GM19239 (cell line): ENCODE results near the gene SYNDIG1L.

ENCODE experiments used
- DNase-seq: peaks from one replicate; pipeline ENCODE4 v3.0.0; 2011; ENCODE audit warnings: low spot score; ENCODE audit not compliant: insufficient read length
- FAIRE-seq: peaks from 2 replicates; lab custom pipeline; 2011; peaks lifted over from hg19 to GRCh38; lab: Jason Lieb, UNC

Gene SYNDIG1L

DNA sequence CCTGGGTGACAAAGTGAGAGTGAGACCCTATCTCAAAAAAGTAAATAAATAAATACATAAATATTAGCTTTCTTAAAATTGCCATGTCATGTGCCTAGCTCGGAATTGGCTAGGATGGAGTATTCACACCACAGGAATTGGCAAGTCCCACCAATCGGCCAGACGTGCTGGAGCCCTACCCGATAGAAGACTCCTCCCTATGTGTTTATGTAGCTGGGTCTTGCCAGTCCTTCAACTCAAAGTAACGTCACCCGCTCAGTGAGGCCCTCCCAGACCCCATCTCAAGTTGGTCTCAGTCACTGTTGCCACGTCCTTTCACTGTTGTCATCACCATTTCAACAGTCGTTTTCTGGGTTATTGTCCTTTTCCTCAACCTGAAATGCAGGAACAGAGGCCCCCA lies 57.6 kb downstream of the SYNDIG1L start:
- DNase-seq, result no peak
- FAIRE-seq, result no peak

DNA sequence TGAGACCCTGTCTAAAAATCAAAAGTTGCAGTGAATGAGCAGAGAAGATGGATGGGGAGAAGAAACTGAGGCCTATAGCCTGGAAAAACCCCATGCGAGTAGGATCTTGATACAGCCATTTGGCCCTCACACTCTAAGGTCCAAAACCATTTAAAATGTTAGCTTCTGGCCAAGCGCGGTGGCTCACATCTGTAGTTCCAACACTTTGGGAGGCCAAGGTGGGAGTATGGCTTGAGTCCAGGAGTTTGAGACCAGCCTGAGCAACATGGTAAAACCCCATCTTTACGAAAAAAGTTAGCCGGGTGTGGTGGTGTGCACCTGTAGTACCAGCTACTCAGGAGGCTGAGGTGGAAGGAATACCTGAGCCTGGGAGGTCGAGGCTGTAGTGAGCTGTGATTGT lies 58.0 kb downstream of the SYNDIG1L start:
- FAIRE-seq, result no peak
- no peak for DNase-seq

DNA sequence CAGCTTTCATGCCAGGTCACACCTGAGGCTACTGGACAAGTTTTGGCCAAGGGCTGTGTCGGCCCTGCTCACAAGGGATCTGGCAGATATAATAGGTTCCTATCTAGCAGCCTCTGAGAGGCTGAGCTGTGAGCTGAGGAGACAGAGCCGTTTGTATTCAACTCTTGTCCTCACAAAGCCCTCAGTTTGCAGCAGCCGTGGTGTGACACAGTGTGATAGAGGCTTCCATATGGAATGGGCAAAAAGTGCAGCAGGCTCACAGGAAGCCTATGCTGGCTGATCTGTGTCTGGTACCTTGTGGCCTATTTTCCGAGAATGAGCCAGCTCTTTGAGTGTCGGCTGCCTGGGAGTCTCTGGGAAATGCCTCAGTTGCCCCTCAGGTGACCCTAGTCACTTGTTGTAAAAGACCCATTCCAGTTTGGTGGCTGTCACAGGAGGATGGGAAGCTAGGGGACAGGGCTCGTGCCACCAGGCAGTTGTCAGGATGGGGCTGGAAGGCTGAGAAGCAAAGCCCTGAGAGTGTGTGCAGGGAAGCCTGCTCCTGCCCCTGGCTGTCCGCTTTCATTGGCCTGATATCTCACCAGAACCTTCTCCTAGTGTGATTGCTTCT lies 61.6 kb downstream of the SYNDIG1L start:
- no peak for DNase-seq
- no peak for FAIRE-seq

DNA sequence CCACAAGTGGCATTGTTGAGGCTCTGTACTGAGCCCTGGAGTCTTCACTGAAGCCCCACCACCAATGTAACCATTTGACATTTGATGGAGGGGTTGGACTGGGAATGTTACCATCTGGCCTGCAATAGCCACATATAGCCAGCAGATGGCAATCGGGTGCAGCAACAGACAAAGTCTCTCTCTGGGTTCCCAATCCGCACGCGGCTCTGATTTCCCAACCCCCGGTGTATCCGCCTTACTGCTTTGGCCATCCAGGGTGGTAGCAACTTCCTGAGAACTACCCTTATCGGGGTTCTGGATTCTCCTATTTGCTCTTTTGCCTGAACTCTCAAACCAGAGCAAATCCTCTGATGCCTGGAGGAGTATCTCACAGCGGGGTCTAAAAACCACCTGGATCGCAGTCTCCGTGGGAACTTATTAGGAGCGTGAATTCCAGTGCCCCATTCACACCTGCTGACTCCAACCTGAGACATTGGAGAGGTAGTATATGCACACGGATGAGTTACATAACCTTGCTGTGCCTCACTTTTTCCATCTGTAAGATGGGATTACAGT lies 63.6 kb downstream of the SYNDIG1L start:
- DNase-seq, result peak; percentile 75
- peak; percentile 95 for FAIRE-seq

DNA sequence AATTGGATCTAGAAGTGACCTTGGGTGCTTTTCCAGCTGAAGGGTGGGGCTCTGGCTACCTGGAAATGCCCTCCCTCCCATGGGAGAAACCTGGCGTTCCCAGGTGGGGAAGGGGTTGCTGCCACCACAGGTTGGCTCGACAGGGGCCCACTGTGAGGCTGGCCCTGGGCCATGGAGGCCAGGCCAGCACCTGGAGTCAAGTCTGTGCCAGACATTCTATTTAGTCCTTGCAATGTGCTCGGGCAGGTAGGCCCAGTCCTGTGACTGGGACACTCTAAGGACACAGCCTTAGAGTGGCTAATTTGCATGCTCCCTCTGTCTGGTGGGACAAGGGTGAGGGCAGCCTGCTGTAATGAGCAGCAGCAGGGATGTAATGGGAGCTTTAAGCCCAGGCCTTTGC lies 65.8 kb downstream of the SYNDIG1L start:
- FAIRE-seq (no peak), DNase-seq (no peak)

DNA sequence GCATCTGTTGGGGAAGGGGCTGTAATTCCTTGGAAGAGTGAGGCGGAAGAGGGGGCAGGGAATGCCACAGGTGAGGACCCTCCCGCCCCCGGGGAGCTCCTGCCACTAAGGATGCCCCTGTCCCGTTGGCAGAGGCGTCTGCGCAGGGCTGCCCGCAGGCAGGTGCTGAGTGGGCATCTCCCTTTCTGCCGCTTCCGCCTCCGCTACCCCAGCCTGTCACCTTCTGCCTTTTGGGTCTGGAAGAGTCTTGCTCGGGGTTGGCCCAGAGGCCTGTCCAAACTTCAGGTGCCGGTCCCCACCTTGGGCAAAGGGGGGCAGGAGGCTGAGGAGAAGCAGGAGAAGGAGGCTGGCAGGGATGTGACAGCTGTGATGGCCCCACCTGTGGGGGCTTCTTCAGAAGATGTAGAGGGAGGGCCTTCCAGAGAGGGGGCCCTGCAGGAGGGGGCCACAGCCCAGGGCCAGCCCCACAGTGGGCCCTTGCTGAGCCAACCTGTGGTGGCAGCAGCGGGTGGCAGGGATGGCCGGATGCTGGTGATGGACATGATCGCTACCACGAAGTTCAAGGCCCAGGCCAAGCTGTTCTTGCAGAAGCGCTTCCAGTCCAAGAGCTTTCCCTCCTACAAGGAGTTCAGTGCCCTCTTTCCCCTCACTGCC lies 67.7 kb downstream of the SYNDIG1L start:
- no peak for DNase-seq
- no peak for FAIRE-seq

DNA sequence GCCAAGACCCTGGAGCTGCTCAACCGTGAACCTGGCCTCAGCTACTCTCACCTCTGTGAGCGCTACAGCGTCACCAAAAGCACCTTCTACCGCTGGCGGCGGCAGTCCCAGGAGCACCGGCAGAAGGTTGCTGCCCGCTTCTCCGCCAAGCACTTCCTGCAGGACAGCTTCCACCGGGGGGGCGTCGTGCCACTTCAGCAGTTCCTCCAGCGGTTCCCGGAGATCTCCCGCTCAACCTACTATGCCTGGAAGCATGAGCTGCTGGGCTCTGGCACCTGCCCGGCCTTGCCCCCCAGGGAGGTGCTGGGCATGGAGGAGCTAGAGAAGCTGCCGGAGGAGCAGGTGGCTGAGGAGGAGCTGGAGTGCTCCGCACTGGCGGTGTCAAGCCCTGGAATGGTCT lies 68.4 kb downstream of the SYNDIG1L start:
- DNase-seq (no peak), FAIRE-seq (no peak)

DNA sequence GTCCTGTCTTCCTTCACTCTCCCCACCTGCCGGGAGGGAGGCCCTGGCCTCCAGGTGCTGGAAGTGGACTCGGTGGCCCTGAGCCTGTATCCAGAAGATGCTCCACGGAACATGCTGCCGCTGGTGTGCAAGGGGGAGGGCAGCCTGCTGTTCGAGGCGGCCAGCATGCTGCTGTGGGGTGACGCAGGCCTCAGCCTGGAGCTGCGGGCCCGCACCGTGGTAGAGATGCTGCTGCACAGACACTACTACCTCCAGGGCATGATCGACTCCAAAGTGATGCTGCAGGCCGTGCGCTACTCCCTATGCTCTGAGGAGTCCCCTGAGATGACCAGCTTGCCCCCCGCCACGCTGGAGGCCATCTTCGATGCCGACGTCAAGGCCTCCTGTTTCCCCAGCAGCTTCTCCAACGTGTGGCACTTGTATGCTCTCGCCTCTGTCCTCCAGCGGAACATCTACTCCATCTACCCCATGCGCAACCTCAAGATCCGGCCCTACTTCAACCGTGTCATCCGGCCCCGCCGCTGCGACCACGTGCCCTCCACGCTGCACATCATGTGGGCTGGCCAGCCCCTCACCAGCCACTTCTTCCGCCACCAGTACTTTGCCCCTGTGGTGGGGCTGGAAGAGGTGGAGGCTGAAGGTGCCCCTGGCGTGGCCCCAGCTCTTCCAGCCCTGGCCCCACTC lies 69.0 kb downstream of the SYNDIG1L start:
- DNase-seq (no peak), FAIRE-seq (no peak)
